NCI-H1092 treated with DMSO at 0.1 percent for 48 hours (cell line): ENCODE data around the gene NUFIP2.
"Not testable (repeated sequence)": the region's sequence is repeated elsewhere in the genome, so short reads cannot be mapped to it uniquely, and the experiment has no call there.

Experiments used
- DNase-seq: peaks from one replicate; lab custom pipeline; 2025; lab: John Stamatoyannopoulos, UW

Gene NUFIP2

DNA sequence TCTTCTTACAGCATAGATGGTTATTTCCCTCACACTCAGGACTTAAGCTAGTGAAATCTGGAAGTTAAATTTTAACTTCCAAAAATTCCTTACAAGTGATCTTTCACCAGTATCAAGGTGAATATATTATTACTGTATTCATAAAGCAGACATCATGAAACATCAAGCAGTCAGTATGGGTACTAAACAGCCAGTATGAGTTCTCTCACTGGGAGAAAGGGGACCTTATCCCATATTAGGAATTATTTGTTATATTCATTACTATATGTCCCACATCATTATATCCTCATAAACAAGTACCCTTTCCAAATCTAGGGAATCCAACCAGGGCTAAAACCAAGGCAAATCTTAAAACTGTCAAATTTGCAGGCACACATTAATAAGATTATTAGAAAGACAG is 15.3 kb downstream of the NUFIP2 start:
- no peak for DNase-seq

DNA sequence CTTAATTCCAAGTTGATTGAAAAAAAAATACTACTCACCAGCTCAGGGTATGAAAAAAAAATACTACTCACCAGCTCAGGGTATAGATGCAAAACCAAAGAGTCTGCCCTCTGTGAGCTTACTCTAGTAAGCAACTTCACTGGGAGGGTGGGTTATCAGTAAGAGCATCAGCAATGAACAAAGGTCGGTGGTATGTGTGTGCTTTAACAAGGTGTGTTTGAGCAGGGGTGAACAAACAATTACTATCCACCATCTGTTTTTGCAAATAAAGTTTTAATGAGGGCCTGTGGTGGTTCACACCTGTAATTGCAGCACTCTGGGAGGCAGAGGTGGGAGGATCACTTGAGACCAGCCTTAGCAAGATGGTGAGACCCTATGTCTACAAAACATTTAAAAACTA is 20.0 kb downstream of the NUFIP2 start:
- DNase-seq = no peak

DNA sequence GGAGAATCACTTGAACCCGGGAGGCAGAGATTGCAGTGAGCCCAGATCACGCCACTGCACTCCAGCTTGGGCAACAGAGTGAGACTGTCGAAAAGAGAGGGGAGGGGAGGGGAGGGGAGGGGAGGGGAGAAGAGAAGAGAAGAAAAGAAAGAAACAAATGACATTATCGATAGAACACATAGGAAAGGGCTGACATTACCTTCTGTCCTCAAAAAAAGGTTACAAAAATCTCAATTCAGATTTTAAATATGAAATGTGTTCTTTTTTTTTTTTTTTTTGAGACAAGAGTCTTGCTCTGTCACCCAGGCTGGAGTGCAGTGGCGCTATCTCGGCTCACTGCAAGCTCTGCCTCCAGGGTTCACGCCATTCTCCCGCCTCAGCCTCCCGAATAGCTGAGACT is 22.0 kb downstream of the NUFIP2 start:
- not testable (repeated sequence) for DNase-seq

DNA sequence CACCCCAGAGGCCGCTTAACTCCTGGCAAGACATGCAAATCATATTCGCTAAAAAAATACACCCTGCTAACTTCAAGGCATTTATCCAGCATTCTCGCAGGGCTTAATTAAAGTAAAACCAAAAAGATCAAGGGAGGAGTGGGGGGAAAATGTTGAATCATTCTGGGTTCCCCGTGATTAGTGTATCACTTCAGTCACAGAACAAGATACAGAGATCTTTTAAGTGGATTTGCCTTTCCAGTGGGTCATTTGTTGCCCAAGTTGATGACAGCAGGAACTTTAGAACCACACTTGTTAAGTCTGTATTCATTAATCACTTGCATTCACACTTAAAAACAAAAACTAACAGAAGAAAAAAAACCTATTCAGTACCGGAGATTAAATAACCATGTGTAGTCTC is 30.0 kb downstream of the NUFIP2 start:
- no peak for DNase-seq

DNA sequence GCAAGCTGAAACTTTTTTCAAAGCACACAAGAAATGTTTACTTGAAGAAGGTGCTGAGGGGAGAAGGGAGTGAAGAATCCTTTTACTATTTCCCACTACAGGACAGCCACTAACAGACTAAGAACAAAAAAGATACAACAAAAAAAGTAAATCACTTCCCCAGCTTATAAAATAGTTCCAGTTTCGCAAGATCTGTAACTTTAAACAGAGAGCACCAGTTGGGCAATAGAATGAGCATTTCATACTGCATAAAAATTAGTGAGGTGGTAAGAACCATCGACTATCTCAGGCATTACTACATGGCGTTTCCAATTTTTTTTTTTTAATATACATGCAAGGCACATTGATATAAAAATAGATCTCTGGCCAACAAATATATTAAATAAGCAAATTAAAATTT is 36.2 kb downstream of the NUFIP2 start:
- DNase-seq = no peak

DNA sequence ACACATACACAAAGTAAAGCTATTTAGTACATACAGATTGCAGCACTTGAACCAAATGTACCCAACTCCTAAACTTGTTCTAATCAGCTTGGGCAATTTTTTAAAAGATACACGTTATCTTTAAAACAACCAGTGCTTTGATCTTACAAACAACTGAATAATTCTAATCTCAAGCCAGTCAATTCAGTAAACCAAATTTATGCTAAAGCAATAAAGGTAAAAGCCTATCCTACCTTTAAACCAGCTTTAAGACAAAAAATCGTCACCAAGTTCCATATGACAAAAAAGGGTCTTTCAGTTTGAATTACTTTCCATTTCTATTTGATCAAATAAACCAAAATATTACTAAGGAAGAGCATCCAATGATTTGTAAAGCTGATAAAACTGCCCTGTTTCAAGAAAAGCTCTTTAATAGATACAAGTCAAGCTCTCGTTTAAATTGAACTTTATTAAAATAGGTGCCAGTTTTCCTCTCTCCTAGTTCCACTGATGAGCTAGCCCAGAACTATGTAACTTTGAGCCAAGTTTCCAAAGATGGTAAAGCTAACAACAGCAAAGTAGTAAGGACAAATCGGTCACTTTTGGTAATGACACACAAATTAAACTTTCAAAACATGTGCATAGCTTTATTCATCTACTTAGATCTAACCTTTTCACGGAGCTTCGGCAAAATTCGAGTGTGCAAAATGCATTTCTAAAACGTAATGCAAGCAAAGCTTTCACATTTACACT is 37.0 kb downstream of the NUFIP2 start:
- DNase-seq = no peak

DNA sequence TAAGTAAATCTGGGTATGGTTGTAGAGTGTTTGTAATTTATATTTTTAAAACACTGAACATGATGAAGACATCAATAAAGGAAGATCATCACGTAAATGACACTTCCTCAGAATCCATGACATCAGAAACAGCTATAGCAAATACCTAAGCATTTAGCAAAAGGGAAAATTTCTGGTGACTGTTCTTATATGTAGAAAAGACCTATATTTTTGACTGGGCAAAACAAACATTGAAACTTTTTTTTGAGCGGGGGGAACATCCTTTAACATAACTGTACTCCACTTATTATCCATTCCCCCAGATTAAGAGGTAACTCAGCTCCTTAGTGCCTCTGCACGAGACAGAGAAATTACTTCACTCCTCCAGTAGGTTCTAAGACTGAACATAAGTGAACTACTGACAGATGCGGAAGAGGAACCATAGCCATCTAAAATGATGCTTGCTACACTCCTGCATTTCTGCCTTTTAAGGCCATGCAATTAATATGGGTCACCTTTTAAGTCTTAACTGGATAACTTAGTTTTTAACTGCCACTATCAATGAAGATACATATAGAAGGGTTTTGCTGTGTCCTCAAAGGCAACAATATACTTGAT is 37.9 kb downstream of the NUFIP2 start:
- DNase-seq = no peak

DNA sequence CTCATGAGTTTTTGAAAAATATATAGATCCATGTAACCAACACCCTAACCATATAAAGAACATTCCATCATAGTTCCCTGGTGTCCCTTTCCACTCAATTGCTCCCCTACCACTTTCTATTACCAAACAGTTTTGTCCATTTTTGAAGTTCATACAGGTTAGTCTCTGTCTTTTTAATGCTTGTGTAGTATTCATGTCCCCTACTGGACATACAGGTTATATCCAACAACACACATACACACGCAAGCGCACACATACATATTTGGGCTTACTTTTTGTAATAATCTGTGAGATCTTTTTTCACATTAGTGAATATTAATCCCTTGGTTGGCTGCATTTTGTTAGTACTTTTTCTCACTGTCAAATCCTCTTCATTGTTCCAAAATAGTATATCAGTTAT is 40.9 kb downstream of the NUFIP2 start:
- DNase-seq = no peak

DNA sequence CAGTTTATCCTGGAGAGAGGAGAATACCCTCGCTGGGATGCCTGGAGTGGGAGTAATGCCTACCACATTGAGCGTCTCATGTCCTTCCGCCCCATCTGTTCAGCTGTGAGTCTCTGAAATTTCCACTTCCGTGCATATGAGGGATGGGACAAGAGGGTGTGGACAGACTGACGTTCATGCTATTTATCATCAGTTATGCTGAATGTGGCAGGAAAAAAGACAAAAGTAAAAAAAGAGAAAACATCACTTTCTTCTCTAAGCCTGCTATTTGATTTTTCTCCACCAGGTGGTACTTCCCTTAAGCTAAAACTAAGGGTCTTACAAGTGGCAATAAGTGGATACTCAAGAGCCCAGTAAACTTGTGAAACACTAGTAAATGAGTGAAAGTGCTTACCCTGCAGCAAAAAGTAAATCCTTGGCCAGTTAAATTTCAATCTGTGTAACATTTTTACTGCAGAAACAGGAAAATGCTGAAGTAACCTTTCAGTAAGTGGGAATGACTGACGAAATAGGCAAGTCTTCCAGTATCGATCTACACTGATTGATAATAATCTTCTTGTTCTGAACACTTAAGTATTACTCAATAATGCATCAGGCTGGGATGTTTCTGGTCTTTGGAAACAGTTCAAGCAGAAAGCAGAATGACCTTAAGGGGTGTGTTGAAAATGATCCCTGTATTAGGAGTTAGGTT is 41.7 kb downstream of the NUFIP2 start:
- DNase-seq = no peak

DNA sequence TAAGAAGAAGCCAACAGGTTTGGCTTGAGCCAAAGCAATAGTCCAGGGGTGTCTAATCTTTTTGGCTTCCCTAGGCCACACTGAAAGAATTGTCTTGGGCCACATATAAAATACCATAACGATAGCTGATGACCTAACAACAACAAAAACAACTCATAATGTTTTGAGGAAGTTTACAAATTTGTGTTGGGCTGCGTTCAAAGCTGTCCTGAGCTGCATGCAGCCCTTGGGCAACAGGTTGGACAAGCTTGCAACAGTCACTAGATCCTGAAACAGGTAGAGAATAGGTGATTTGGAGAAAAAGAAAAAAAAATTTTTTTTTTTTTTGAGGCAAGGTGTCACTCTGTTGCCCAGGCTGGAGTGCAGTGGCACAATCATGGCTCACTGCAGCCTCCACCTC is 42.8 kb downstream of the NUFIP2 start:
- DNase-seq = no peak

DNA sequence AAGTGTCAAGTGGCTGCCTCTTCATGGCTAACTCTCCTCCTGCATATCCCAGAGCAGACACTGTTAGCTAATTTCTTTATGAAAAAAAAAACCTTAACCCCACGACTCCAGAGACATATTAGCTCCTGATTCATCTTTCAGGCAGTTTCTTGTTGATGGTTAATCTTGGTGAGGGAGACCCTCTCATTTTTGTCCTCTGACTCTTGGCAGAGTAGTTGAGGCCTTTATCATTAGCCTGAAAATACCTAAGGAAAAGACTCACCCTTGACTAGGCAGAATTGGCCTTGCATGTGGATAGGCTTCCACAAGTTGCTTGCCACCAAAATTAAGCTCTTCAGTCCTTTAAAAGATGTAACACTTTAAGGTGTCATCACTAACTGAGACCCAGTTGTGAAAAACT is 43.3 kb downstream of the NUFIP2 start:
- DNase-seq = no peak

DNA sequence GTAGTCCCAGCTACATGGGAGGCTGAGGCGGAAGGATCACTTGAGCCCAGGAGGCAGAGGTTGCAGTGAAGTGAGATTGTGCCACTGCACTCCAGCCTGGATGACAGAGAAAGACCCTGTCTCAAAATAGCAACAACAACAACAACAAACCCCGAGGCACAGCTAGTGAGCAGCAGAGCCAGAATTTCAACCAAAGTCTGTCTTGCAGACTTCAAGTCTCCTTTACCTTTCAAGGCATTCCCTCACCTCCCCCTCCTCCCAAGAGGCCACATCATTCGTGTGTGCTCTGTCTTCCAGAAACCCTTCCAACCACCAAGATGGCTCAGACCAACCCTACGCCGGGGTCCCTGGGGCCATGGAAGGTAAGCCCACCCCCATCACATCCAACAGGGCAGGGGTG is 45.1 kb downstream of the NUFIP2 start:
- DNase-seq = no peak

DNA sequence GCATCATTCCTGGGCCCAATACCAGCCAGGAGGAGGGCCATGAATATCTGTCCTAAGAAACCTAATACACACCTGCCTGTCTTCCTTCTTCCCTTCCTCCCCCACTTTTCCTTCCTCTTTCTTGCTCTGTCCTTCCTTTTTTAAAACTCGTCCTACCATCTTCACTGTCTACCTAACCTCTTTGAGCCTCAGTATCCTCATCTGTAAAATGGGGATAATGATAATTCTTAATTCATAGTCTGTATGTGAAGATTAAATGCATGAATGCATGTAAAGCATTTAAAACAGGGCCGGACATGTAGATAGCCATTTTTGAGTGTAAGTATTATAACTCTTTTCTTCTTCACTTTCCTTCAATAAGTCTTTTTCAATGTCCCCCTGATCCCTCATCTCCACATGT is 46.7 kb downstream of the NUFIP2 start:
- DNase-seq = no peak

DNA sequence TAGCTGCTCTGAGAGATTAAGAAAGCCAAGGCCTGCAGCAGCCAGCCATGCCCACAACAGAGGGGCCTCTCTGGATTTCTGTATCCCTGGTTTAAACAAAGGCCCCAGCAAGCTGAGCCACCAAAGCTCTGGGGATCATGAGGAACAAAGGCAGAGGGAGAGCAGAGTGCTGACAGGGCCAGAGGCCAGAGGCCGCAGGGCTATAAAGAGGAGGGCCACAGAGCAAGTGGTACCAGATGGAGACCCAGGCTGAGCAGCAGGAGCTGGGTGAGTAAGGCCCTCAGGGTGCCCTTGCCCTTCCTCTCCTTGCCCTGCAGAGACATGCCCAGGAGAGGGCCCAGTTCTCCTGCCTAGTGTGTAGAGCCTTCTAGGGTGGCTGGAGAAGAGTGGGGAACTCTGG is 47.3 kb downstream of the NUFIP2 start, which contains the start of gene CRYBA1:
CRYBA1 (plus strand) TSS at position 232 of the 400 bp plus-strand sequence; CDS start at position 237, 5 bp downstream.
- no peak for DNase-seq

DNA sequence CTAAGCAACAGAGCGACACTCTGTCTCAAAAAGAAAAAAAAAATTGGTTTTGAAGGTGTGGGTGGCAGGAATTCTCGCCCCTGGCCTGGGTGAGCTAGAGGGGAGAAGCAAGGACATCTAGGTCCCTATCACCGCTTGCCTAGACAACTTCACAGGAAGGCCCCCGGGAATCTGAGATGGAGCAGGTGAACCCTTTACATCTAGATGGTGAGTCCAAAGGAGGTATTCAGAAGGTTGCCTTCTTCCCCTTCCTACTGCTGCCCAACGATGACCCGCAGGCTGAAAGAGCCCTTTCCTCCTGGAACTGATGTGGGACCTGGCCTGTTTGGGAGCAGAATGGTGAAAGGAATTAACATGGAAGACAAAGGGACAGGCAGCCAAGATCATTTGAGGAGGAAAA is 48.5 kb downstream of the NUFIP2 start:
- no peak for DNase-seq

DNA sequence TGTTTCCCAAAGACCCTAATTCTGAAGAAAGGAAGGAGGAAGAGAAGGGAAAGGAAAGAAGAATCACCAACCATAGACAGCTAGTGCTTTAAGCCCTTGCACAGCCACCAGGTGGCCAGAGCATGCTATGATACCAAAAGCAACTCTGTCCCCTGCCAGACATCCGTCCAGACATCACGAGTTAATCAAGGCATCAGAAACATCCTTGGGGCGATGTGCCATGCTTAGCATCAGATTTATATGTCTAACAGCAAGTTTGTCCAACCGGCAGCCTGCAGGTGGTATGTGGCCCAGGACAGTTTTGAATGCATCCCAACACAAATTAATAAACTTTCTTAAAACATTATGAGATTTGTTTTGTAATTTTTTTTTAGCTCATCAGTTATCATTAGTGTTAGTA is 50.2 kb downstream of the NUFIP2 start:
- no peak for DNase-seq

DNA sequence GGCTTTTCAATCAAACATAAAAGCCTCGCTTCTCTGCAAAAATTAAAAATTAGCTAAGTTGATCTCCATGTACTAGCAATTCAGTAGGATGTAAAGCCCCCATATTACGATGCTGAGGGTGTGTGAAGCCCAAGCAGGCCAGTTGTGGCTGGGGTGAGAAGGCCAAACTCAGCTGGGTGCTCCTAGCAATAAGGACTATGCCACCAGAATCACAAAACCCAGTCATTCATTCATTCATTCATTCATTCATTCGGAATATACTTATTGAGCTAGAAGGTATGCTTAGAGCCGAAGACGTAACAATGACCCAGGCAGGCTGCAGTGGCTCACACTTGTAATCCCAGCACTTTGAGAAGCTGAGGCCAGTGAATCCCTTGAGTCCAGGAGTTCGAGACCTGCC is 51.2 kb downstream of the NUFIP2 start:
- no peak for DNase-seq

DNA sequence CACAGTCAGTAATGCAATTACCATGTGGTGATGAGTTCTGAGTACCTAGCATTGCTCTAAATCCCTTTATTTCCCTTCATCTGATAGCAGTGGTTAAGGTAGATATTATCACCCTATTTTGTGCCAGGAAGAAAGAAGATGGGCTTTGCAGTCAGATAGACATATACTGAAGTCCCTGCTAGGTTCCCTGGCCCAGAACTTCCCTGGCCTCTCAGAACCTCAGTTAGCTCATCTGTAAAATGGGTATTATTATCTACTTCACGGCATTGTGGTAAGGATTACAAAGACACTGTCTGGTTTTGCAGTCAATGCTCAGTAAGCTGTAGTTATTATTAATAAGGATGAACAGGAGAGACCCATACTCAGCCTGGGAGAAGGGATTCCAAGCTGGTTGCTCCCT is 51.9 kb downstream of the NUFIP2 start:
- DNase-seq = no peak

DNA sequence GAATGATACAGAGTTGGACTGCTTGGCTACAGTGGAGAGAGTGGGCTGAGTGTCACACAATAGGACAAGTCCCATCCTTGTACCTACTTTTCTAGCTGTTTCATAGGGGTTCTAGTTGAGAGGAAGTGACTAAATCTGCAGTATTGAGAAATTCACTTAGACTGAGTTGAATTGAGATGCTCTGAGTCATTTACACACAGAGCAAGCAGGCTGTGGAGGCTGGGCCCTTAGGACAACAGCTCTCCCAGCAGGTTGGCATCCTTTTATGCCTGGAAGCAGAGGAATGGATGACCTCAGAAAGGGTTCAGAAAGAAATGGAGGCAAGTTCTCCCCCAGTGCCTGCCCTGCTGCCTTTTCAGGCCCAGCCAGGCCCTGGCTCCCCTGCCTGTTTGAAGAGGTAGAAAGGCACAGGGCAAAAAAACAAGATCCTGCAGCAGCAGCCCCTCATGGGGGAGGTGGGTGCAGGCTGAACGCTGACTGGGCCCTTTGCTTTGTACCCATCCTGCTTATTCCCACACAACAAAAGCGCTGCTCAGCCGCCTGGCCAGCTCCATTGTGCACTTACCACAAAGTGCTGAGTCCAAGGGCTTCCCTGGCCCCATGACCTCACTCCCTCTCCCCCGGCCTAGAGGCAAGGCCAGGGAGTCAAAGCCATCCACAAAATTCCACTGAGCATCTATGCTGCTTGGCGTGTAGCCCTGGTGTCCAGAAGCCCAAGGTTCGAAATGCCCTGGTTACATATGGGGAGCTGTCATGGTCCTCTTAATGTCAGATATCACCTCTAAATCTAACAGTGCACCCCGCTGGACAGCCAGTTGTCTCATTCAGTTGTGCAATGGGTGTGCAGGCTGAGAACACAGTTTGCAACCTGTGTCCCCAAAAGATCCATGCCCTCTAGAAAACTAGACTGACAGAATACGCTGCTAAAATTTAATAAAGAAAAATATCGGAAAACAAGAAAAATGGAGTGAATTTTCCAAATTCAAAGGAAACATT is 52.7 kb downstream of the NUFIP2 start:
- DNase-seq = no peak

DNA sequence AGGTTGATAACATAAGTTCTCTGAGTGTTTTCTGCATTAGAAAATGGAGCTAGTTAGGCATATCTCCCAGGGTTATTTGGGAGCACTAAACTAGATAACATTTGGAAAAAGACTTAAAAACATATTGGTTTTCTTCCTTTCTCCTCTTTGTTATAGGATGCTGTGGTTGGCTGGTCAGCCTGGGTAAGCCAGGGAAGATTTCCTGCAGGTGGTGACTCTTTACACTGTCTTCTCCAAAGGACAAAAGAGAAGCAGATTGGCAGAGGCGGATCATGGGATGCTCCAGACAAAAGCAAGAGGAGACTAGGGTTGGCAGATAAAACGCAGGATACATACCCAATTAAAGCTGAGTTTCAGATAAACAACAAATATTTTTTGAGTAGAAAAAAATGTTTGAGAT is 53.5 kb downstream of the NUFIP2 start:
- no peak for DNase-seq

DNA sequence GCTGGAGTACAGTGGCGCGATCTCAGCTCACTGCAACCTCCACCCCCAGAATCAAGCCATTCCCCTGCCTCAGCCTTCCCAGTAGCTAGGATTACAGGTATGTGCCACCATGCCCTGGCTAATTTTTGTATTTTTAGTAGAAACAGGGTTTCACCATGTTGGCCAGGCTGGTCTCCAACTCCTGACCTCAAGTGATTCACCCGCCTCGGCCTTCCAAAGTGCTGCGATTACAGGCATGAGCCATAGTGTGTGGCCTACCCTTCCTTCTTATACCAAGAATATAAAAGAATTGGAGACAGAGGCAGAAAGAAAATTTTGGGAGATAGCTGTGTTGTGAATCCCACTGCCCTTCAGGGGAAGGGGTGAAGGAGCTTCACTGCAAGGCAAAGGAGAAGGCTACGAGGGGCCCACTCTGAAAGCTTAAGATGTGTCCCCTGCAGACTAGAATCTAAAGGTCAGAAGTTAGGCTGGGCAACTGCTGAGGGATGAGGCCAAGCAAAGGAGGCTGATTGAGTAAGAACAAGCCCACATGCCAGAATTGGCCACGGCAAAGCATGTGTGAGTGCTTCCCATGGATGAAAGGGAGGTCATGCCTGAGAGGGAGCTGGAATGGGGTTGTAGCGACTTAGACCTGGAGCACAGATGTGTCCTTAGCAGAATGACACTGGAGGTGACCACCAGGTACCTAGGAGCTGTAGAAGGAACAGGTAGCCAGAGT is 55.7 kb downstream of the NUFIP2 start:
- DNase-seq = no peak
